HCT116 (cell line): Measurements from ENCODE around the gene AKAP5. TPM values are rescaled to one million over a fixed set of nuclear protein-coding genes. Genes with fewer than 3 reads are reported as not detected.

Source experiments
- ATAC-seq: fragments of 200-7000 bp; cut with Tn5 transposase; 2 replicates; pipeline ENCODE4 v1.9.1; 2020; ENCODE audit warnings: mild to moderate bottlenecking, moderate library complexity
- BruUV-seq: library from RNA; stranded (reverse); fragments of 400-500 nt; replicated peaks from 2 replicates; lab custom pipeline; 2021; lab: Mats Ljungman, UMichigan
- CTCF ChIA-PET: fragments of 300-600 bp; sonication (Branson Sonifier 250); formaldehyde crosslinking; loops from one replicate; lab custom pipeline; 2021; ENCODE audit warnings: antibody characterized with exemption; lab: Charles Lee
- POLR2A ChIA-PET: fragments of 300-600, 350-600 bp; sonication (Branson Sonifier 250); formaldehyde crosslinking; loops from one replicate; lab custom pipeline; 2021; ENCODE audit warnings: antibody characterized with exemption; lab: Charles Lee
- RAD21 ChIA-PET, 2 experiments: fragments of 300-600 bp; sonication (Branson Sonifier 250); formaldehyde crosslinking; loops; one replicate each; lab custom pipeline; 2023; ENCODE audit warnings: low total read pairs in 2 of 2; ENCODE audit not compliant: uncharacterized antibody in 2 of 2, unreplicated experiment in 2 of 2, low non-redundant PET in 1 of 2; lab: Charles Lee
- DNase-seq: peaks from one replicate; pipeline ENCODE4 v3.0.0-alpha.2; 2010; ENCODE audit warnings: low read depth, low spot score
- H2AFZ ChIP-seq: fragments of 200-600 bp; shearing (Covaris generic), sonication (generic); 2 replicates; pipeline ENCODE4 v1.6.1; 2017; ENCODE audit warnings: low read depth, mixed run types, mixed read lengths, antibody characterized with exemption, low read length; ENCODE audit not compliant: poor library complexity, severe bottlenecking
- H3K27ac ChIP-seq: 2 replicates; pipeline ENCODE4 v1.5.1; 2012; ENCODE audit warnings: low read depth, low read length
- H3K27me3 ChIP-seq: fragments of 200-600 bp; sonication (generic); 2 replicates; pipeline ENCODE4 v1.6.1; 2016; ENCODE audit warnings: mixed run types, low read length, mixed read lengths; ENCODE audit not compliant: insufficient read depth
- H3K36me3 ChIP-seq, 2 experiments: fragments of 200-500 bp in 1 of 2; fragments of 200-600 bp in 1 of 2; sonication (Bioruptor generic) in 1 of 2; sonication (generic) in 1 of 2; 2 replicates each; pipeline versions ENCODE4 v1.5.1 to v1.6.1; 2014 to 2016; ENCODE audit warnings: low read length in 2 of 2, inconsistent platforms in 1 of 2, mixed read lengths in 1 of 2, mixed run types in 1 of 2; ENCODE audit not compliant: insufficient read depth in 2 of 2, control insufficient read depth in 1 of 2
- H3K4me1 ChIP-seq, 2 experiments: fragments of 200-600 bp in 1 of 2; sonication (generic) in 1 of 2; 2 replicates each; pipeline versions ENCODE4 v1.5.1 to v1.6.1; 2012 to 2017; ENCODE audit warnings: low read length in 2 of 2, inconsistent platforms in 1 of 2, mild to moderate bottlenecking in 1 of 2, mixed read lengths in 1 of 2, mixed run types in 1 of 2, moderate library complexity in 1 of 2; ENCODE audit not compliant: insufficient read depth in 2 of 2, control insufficient read depth in 1 of 2
- H3K4me2 ChIP-seq: fragments of 200-600 bp; sonication (generic); 2 replicates; pipeline ENCODE4 v1.6.1; 2017; ENCODE audit warnings: mixed run types, low read length, mixed read lengths
- H3K4me3 ChIP-seq, 2 experiments: fragments of 200-600 bp in 1 of 2; sonication (generic) in 1 of 2; replicated peaks in 1 of 2; 2 replicates each; pipeline ENCODE4 v1.5.1; 2011 to 2016; ENCODE audit warnings: low read length in 2 of 2, control low read depth in 1 of 2, low read depth in 1 of 2, mild to moderate bottlenecking in 1 of 2, mixed read lengths in 1 of 2, mixed run types in 1 of 2
- H3K79me2 ChIP-seq: fragments of 200-600 bp; sonication (generic); 2 replicates; pipeline ENCODE4 v1.6.1; 2017; ENCODE audit warnings: mild to moderate bottlenecking, mixed run types, low read length, moderate library complexity, mixed read lengths; ENCODE audit not compliant: insufficient read depth
- H3K9ac ChIP-seq: fragments of 200-600 bp; sonication (generic); 2 replicates; pipeline ENCODE4 v1.6.1; 2016; ENCODE audit warnings: low read length, mixed read lengths
- H3K9me2 ChIP-seq: fragments of 200-600 bp; sonication (generic), shearing (Covaris generic); 2 replicates; pipeline ENCODE4 v1.6.1; 2017; ENCODE audit warnings: mixed run types, mild to moderate bottlenecking, moderate library complexity; ENCODE audit not compliant: insufficient read depth
- H3K9me3 ChIP-seq, 2 experiments: fragments of 200-500 bp in 1 of 2; fragments of 200-600 bp in 1 of 2; sonication (Bioruptor generic) in 1 of 2; sonication (generic) in 1 of 2; 2 replicates each; pipeline ENCODE4 v1.6.1; 2014 to 2017; ENCODE audit warnings: low read length in 2 of 2, mixed read lengths in 2 of 2, inconsistent platforms in 1 of 2, low read depth in 1 of 2, mild to moderate bottlenecking in 1 of 2, mixed run types in 1 of 2, moderate library complexity in 1 of 2; ENCODE audit not compliant: control insufficient read depth in 1 of 2, insufficient read depth in 1 of 2
- H4K20me1 ChIP-seq: fragments of 200-600 bp; sonication (generic), shearing (Covaris generic); 2 replicates; pipeline ENCODE4 v1.6.1; 2017; ENCODE audit warnings: mixed run types, mild to moderate bottlenecking, moderate library complexity; ENCODE audit not compliant: insufficient read depth
- POLR2A ChIP-seq: IDR thresholded peaks from 2 replicates; pipeline ENCODE4 v1.7.0; 2011; ENCODE audit warnings: borderline replicate concordance; ENCODE audit not compliant: insufficient read depth, insufficient read length; ENCODE audit errors: extremely low read depth
- POLR2AphosphoS5 ChIP-seq: IDR thresholded peaks from 2 replicates; pipeline ENCODE4 v1.6.1; 2011; ENCODE audit warnings: mild to moderate bottlenecking, low read depth, low read length, moderate library complexity
- REST ChIP-seq: IDR thresholded peaks from 2 replicates; pipeline ENCODE4 v1.6.1; 2012; ENCODE audit warnings: low read depth
- TCF7L2 ChIP-seq: IDR thresholded peaks from 2 replicates; pipeline ENCODE4 v1.7.0; 2011; ENCODE audit warnings: borderline replicate concordance, inconsistent platforms; ENCODE audit not compliant: insufficient read depth, insufficient read length; ENCODE audit errors: extremely low read depth
- intact Hi-C: fragments of 100-400 bp; cut with micrococcal nuclease; formaldehyde crosslinking; loops from 2 replicates; pipeline ENCODE4 v1.10.0; 2022
- total RNA-seq: library from RNA; stranded (reverse); gene quantifications from one replicate; pipeline ENCODE4 v1.2.1, GENCODE V29; 2021; ENCODE audit not compliant: unreplicated experiment

The AKAP5 gene
- total RNA-seq, 1 experiment from 2014 or later, result 0.54 TPM

GRCh38 chr14:64504310-64504896 lies 39.1 kb downstream of the AKAP5 start, which contains the start of gene ZBTB1:
Gene ZBTB1 (plus strand): TSS chr14:64504770. CDS start chr14:64521505, 16,735 bp downstream.
- peak; percentile 85 for TF ChIP-seq POLR2A
- peak; percentile 68 for TF ChIP-seq TCF7L2
- peak; percentile 81; the same call in 1 of the 2 replicates for TF ChIP-seq POLR2AphosphoS5
- TF ChIP-seq REST, result no peak
- Histone ChIP-seq H3K27ac (peak within 1 kb of the TSS; percentile 95), H4K20me1 (no peaks in the 10 kb centered on the region), H3K9me2 (no peaks in the 10 kb centered on the region), H3K4me2 (peak within 1 kb of the TSS; percentile 89), H3K4me3 (peak within 1 kb of the TSS; percentile 74 to 97), H2AFZ (no peak within 1 kb of the TSS), H3K9me3 (no peaks in the 10 kb centered on the region), H3K79me2 (peaks cover 82% of the 10 kb centered on the region), H3K27me3 (no peaks in the 10 kb centered on the region), H3K9ac (peak within 1 kb of the TSS; percentile 85), H3K4me1 (peaks cover 35 to 58% of the 10 kb centered on the region in 2 experiments), H3K36me3 (no peaks in the 10 kb centered on the region)
- ChIA-PET RAD21 (interaction anchor here in 1 of 2 experiments (1.0 kb wide), 1 partner anchor 375 kb away, joined by 4 read pairs; the partner anchor contains the start of gene SPTB), CTCF (no interaction called here), POLR2A (interaction anchor here (0.6 to 1.3 kb wide), 8 partner anchors 8 to 485 kb away, joined by 3 to 5 read pairs (median 4); partner anchors contain the start of gene MTHFD1)
- DNase-seq (peak; percentile 65), ATAC-seq (peak; percentile 59)
- intact Hi-C loops, result loop anchor here (2.0 kb wide), 1 partner anchor 166 kb away; no protein-coding TSS in a partner anchor
- no TSS peak for BruUV-seq
